GM13976 (cell line): ENCODE measurements around the gene WDR86.

ENCODE experiments used
- DNase-seq: peaks from one replicate; pipeline ENCODE4 v3.0.0; 2012; ENCODE audit warnings: low spot score
- in situ Hi-C: fragments of 300-500 bp; cut with MboI; formaldehyde crosslinking; loops from one replicate; pipeline ENCODE4 v1.12.0; 2022; ENCODE audit warnings: low sequenced_read_pairs, mixed read lengths, inconsistent platforms; ENCODE audit not compliant: unreplicated experiment
- TF ChIP-seq, protein P1 (sequence below): IDR thresholded peaks from 2 replicates; pipeline ENCODE4 v1.5.1; 2012; ENCODE audit warnings: borderline replicate concordance, mild to moderate bottlenecking; ENCODE audit not compliant: insufficient read depth; ENCODE audit errors: extremely low read depth, missing control alignments, control extremely low read depth

Gene WDR86

DNA sequence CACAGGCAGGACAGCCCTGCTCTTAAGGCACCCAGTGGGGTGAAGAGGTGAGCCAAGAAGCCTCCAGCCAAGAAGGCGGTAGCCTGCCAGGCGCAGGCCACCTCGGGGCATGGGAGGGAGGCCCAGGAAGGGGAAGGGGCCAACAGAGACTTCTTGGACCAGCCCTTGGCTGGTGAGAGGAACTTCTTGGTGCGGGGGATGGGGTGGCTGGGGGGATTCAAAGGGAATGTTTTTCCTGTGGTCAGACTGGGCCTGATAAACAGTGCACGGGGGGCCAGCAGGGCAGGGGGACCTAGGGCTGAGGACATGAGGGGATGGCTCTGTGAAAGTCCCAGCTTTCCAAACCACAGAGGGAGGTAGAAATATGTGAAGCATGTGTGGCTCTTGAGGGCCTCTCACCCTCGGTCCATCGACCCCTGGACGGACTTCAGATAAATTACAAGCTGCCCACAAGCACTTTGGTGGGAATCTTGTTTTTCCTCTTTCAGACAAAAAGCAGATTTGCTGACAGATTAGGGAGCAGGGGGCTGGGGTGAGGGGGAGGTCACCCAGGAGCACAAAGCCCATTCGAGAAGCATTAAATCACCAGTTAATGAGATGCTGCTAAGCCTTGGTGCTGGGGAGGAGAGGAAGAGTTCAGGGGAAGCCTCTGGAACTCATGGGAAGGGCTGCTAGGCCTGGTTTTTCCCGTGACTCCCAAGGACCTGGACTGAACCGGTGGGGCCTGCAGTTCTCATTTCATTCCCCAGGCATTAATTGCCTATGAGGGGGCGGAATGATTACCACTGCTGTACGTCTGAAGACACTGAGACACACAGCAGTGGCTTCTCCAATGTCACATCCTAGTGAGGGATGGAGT lies 18.8 kb upstream of the WDR86 start:
- in situ Hi-C loops = no loop called here
- no peak for DNase-seq
- TF ChIP-seq, protein P1, sequence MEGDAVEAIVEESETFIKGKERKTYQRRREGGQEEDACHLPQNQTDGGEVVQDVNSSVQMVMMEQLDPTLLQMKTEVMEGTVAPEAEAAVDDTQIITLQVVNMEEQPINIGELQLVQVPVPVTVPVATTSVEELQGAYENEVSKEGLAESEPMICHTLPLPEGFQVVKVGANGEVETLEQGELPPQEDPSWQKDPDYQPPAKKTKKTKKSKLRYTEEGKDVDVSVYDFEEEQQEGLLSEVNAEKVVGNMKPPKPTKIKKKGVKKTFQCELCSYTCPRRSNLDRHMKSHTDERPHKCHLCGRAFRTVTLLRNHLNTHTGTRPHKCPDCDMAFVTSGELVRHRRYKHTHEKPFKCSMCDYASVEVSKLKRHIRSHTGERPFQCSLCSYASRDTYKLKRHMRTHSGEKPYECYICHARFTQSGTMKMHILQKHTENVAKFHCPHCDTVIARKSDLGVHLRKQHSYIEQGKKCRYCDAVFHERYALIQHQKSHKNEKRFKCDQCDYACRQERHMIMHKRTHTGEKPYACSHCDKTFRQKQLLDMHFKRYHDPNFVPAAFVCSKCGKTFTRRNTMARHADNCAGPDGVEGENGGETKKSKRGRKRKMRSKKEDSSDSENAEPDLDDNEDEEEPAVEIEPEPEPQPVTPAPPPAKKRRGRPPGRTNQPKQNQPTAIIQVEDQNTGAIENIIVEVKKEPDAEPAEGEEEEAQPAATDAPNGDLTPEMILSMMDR = no peak

DNA sequence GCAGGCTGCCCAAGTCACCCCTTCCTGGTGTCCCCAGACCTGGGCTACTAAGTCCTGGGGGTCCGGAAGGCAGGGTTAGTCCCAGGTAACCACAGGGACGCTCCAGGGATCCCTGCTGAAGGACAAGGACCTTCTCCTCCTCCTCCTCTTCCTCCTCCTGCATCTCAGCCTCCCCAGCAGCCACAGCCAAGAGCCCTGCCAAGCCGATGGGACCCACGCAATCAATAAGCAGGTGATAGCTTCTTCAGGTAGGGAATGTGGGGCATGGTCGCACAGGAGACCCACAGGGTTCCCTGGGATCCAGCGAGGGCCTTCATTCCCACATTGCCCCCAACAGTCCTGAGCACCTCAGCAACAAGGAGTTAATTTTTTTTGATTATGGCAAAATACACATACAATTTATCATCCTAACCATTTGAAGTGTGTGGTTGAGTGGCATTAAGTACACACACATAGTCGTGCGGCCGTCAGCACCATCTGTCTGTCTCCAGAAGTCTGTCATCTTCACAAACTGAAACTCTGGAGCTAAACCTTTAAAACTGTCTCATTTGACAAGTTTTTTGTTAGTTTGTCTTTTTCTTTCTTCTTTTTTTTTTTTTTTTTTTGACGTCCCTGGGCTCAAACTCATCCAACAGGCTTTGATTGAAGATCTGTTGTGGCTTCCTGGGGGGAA lies 18.0 kb upstream of the WDR86 start:
- in situ Hi-C loops = no loop called here
- peak; percentile 18 for DNase-seq
- TF ChIP-seq, protein P1 = no peak

DNA sequence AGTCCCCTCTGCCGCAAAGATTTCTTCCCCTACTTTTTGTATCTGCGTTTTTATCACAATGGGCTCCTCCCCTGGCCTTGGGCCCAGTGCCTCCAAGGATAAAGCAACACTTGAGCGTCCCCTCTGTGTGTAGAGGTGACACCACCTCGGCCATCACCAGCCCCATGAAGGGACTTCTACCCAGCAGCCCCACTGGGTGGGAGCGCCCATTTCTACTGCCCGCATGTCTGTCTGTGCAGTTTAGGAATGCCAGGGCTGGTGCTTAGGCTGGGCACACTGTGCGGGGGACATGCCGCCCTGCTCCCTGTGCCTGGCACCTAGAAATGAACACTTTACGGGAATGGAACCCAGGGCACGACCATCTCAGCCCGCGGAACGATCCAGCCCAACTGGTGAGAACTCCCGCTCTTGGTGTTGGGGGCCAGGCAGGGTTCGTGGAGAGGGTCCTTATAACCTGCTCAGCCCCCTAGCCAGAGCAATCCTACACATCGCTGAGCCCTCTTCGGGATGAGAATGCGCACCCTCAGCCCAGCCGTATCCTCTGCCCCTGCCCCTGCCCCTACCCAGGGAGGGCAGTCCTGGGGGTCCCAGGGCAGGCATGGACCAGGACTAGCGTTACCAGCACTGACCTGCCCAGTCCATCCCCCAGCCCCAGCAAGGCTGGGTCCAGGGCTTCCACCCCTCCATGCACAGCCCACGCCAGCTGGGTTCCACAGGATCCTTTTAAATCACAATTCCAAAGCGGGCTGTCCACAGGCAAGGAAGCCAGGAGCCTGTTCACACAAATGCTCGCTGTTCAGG lies 17.3 kb upstream of the WDR86 start:
- TF ChIP-seq, protein P1 = no peak
- in situ Hi-C loops = no loop called here
- peak; percentile 10 for DNase-seq

DNA sequence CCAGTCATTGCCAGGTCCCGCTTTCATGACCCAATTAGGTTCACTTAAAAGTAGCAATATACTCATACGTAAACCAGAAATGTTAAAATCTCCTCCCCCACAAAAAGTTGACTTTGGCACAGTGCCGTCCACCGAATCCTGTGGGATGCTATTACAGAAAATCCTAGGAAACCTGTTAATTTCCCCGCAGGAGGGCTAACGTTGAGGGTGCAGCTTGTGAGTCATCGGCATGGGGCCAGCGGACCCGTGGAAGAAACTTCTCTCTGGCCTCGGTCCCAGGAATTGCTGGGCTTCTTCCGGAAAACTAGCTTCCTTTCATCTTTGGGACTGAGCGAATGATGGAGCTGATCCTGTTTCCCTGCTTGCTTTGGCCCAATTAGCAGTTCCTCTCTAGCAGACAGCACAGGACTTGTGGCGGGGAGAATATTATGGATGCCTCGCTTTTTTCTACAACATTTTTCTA lies 16.6 kb upstream of the WDR86 start:
- TF ChIP-seq, protein P1 = no peak
- in situ Hi-C loops = no loop called here
- no peak for DNase-seq

DNA sequence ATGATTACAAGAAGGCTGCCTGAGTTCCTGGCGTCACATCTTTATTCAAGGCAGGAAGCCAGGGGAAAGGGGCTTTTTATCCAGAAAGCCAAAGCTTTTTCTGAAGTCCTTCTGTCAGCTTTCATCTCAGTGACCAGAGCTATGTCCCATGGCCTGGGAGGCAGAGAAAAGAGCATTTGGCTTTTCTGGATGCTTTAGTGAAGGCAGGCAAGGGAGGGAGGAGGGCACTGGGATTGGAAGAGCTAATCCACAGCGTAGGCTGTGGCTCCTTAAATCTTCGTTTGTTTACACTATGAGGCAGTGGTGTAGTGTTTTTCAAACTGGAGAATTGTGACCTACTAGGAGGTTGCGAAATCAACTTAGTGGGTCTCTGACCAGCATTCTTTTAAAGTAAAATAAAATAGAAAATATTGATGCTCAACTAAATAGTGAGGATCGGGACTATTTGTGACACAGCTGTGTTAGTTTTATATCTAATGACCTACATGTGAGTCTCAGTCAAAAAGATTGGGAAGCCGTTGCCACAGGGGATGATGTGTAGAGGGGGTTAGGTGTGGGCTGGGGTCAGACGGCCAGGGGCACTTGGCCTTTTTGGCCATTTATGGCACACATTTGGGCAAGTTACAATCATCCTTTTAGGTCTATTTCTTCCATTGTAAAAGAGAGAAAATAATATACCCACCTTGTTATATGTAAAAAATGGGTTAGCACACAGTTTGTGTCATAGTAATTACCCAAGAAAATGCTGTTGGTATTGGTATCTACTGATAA lies 16.0 kb upstream of the WDR86 start:
- in situ Hi-C loops = no loop called here
- no peak for DNase-seq
- TF ChIP-seq, protein P1 = no peak
